Common myeloid progenitor, CD34-positive (primary cell): Measurements from ENCODE around the gene GAK.

Source experiments
- CTCF ChIA-PET: fragments of 350-600 bp; sonication (Branson Sonifier 250); formaldehyde crosslinking; loops from one replicate; lab custom pipeline; 2021; ENCODE audit warnings: antibody characterized with exemption; lab: Charles Lee
- POLR2A ChIA-PET: fragments of 350-600 bp; sonication (Branson Sonifier 250); formaldehyde crosslinking; loops from one replicate; lab custom pipeline; 2021; ENCODE audit warnings: antibody characterized with exemption; lab: Charles Lee
- DNase-seq, 3 donors: peaks; one replicate each; pipeline versions ENCODE4 v3.0.0 to v3.0.0-alpha.2; 2013
- H3K27ac ChIP-seq, 2 experiments: 1 replicate in 1 of 2; 2 replicates in 1 of 2; pipeline ENCODE4 v1.7.0; 2013; ENCODE audit warnings: inconsistent platforms in 2 of 2, low read length in 2 of 2, mild to moderate bottlenecking in 2 of 2, low read depth in 1 of 2, moderate library complexity in 1 of 2; ENCODE audit not compliant: severe bottlenecking in 2 of 2, insufficient read depth in 1 of 2, poor library complexity in 1 of 2
- H3K27me3 ChIP-seq, 5 experiments: replicated peaks in 2 of 5; 1 replicate in 3 of 5; 2 replicates in 2 of 5; pipeline versions ENCODE4 v1.6.1 to v1.7.0; 2013; ENCODE audit warnings: low read length in 4 of 5, mild to moderate bottlenecking in 2 of 5, moderate library complexity in 2 of 5, inconsistent platforms in 1 of 5; ENCODE audit not compliant: insufficient read depth in 5 of 5, control insufficient read depth in 4 of 5
- H3K36me3 ChIP-seq, 4 experiments: 1 replicate in 2 of 4; 2 replicates in 2 of 4; pipeline versions ENCODE4 v1.6.1 to v1.7.0; 2013; ENCODE audit warnings: low read length in 3 of 4, control low read depth in 1 of 4, mild to moderate bottlenecking in 1 of 4; ENCODE audit not compliant: control insufficient read depth in 4 of 4, insufficient read depth in 4 of 4
- H3K4me1 ChIP-seq, 4 experiments: 1 replicate in 3 of 4; 2 replicates in 1 of 4; pipeline versions ENCODE4 v1.6.1 to v1.7.1; 2013; ENCODE audit warnings: low read length in 3 of 4, mild to moderate bottlenecking in 3 of 4, control low read depth in 1 of 4, inconsistent platforms in 1 of 4, moderate library complexity in 1 of 4; ENCODE audit not compliant: control insufficient read depth in 4 of 4, insufficient read depth in 4 of 4; ENCODE audit errors: control extremely low read depth in 1 of 4
- H3K4me3 ChIP-seq, 7 experiments: 1 replicate in 4 of 7; 2 replicates in 3 of 7; pipeline versions ENCODE4 v1.5.1 to v1.7.0; 2013; ENCODE audit warnings: mild to moderate bottlenecking in 7 of 7, low read length in 6 of 7, moderate library complexity in 6 of 7, inconsistent platforms in 2 of 7, low read depth in 2 of 7, control low read depth in 1 of 7; ENCODE audit not compliant: insufficient read depth in 4 of 7, control insufficient read depth in 1 of 7; ENCODE audit errors: extremely low read depth in 1 of 7
- H3K9me3 ChIP-seq, 5 experiments: 1 replicate in 4 of 5; 2 replicates in 1 of 5; pipeline versions ENCODE4 v1.6.1 to v1.7.1; 2013; ENCODE audit warnings: low read length in 4 of 5, mild to moderate bottlenecking in 2 of 5, inconsistent platforms in 1 of 5, low read depth in 1 of 5, moderate library complexity in 1 of 5; ENCODE audit not compliant: control insufficient read depth in 4 of 5, insufficient read depth in 2 of 5; ENCODE audit errors: control extremely low read depth in 1 of 5
- WGBS: methylation state at CpG from one replicate; pipeline ENCODE4 v1.1.5; 2013; ENCODE audit not compliant: insufficient coverage; 5-methylcytosine and 5-hydroxymethylcytosine counted together

GAK gene

GRCh38 chr4:856225-856901 is 75.8 kb downstream of the GAK start:
- H3K27me3 ChIP-seq: no peaks in the 10 kb centered on the region
- no peaks in the 10 kb centered on the region for H3K9me3 ChIP-seq
- no peak overlapping the region for H3K27ac ChIP-seq
- 97% methylated on average over 3 of the region's 3 CpGs for WGBS
- H3K4me3 ChIP-seq: no peak overlapping the region
- H3K4me1 ChIP-seq: no peaks in the 10 kb centered on the region
- POLR2A ChIA-PET: no interaction called here
- CTCF ChIA-PET: no interaction called here
- DNase-seq: no peak
- H3K36me3 ChIP-seq: peaks cover 12 to 70% (median 54%) of the 10 kb centered on the region in 4 experiments

GRCh38 chr4:855880-856224 is 76.3 kb downstream of the GAK start:
- ChIA-PET CTCF (no interaction called here), POLR2A (no interaction called here)
- no peaks in the 10 kb centered on the region for H3K4me1 ChIP-seq
- no peaks in the 10 kb centered on the region for H3K9me3 ChIP-seq
- no peaks in the 10 kb centered on the region for H3K27me3 ChIP-seq
- H3K4me3 ChIP-seq: no peak overlapping the region
- H3K27ac ChIP-seq: no peak overlapping the region
- DNase-seq: no peak
- 89% methylated on average over 1 of the region's 1 CpG for WGBS
- peaks cover 8 to 70% (median 54%) of the 10 kb centered on the region in 4 experiments for H3K36me3 ChIP-seq

- ChIA-PET POLR2A (interaction anchor here (0.6 kb wide), 1 partner anchor 381 kb away, joined by 3 read pairs; no protein-coding TSS in a partner anchor), CTCF (no interaction called here)
- 95% methylated on average over 11 of the region's 11 CpGs for WGBS
- Histone ChIP-seq H3K27me3 (no peaks in the 10 kb centered on the region), H3K36me3 (peaks cover 6 to 72% (median 54%) of the 10 kb centered on the region in 4 experiments), H3K27ac (no peak overlapping the region), H3K4me1 (no peaks in the 10 kb centered on the region), H3K9me3 (no peaks in the 10 kb centered on the region), H3K4me3 (no peak overlapping the region)
- no peak for DNase-seq
Observed at GRCh38 chr4:854356-854755, 77.8 kb downstream of the GAK start.

GRCh38 chr4:853416-853781 is 78.7 kb downstream of the GAK start:
- 98% methylated on average over 30 of the region's 33 CpGs for WGBS
- H3K4me1 ChIP-seq: no peaks in the 10 kb centered on the region
- peaks cover 5 to 66% (median 48%) of the 10 kb centered on the region in 4 experiments for H3K36me3 ChIP-seq
- no peaks in the 10 kb centered on the region for H3K27me3 ChIP-seq
- no peak overlapping the region for H3K4me3 ChIP-seq
- POLR2A ChIA-PET: no interaction called here
- no peak overlapping the region for H3K27ac ChIP-seq
- H3K9me3 ChIP-seq: no peaks in the 10 kb centered on the region
- no peak for DNase-seq
- CTCF ChIA-PET: no interaction called here

- no peak overlapping the region for H3K27ac ChIP-seq
- H3K4me3 ChIP-seq: no peak overlapping the region
- H3K4me1 ChIP-seq: no peaks in the 10 kb centered on the region
- ChIA-PET CTCF (no interaction called here), POLR2A (no interaction called here)
- no peaks in the 10 kb centered on the region for H3K9me3 ChIP-seq
- peaks cover 4 to 57% (median 43%) of the 10 kb centered on the region in 4 experiments for H3K36me3 ChIP-seq
- no peak for DNase-seq
- WGBS: 98% methylated on average over 29 of the region's 33 CpGs
- H3K27me3 ChIP-seq: no peaks in the 10 kb centered on the region
Observed at GRCh38 chr4:851701-852430, 80.2 kb downstream of the GAK start.

- no peak for DNase-seq
- Histone ChIP-seq H3K36me3 (peaks cover 4 to 52% (median 38%) of the 10 kb centered on the region in 4 experiments), H3K27me3 (no peaks in the 10 kb centered on the region), H3K4me3 (no peak overlapping the region), H3K27ac (no peak overlapping the region), H3K4me1 (no peaks in the 10 kb centered on the region), H3K9me3 (no peaks in the 10 kb centered on the region)
- WGBS: 96% methylated on average over 15 of the region's 18 CpGs
- ChIA-PET POLR2A (no interaction called here), CTCF (interaction anchor here (1.0 kb wide), 1 partner anchor 13 kb away, joined by 3 read pairs; no protein-coding TSS in a partner anchor)
Observed at GRCh38 chr4:850323-850945, 81.7 kb downstream of the GAK start.
